ENCODE measurements around the gene PEAK3.

PEAK3 gene

DNA sequence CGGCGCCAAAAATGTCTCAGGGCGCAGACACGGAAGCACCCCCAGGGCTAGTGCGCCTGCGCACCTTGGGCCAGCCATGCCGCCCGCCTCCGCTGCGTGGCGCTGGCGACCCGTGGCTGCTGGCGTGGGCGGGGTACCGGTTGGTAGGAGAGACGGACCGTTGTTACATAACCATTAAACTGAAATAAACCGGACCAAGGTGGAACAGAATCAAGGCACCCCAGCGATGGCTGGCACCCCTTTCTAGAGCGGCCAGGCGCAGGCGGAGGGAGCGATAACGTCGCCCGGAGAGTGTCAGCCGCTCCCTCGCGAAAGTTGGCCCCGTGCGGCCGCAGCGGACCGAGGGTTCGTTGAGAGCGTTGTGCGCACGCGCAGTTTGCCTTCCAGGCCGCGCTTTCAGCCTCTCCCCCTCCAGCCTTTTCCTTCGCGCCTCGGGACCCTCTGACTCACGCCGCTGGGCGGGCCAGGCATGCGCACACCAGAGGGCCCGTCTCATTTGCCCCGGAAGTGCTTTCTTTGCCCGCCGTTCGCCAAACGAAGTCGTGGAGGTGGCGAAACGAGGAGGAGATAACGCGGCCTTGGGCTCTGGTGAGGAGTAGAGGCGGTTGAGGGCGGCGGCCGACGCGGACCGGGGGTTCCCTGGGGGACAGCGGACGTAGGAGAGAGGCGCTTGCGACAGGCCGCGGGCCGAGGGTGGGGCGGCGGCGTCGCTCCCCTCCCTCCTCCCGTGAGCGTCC, 45.5 kb downstream of the PEAK3 start, which contains the start of the genes PLEKHJ1 and SF3A2:
PLEKHJ1 (minus strand) TSS at position 16 of the 737 bp plus-strand sequence. CDS start 81 bp downstream, outside the sequence.
SF3A2 (plus strand) TSS at position 511 of the 737 bp plus-strand sequence. CDS start 6,595 bp downstream, outside the sequence.
- TF ChIP-seq EZH2 (IDR thresholded peaks at IDR 0.05; ENCODE audit: borderline replicate concordance, low read length): no peak
- TF ChIP-seq, protein P1, sequence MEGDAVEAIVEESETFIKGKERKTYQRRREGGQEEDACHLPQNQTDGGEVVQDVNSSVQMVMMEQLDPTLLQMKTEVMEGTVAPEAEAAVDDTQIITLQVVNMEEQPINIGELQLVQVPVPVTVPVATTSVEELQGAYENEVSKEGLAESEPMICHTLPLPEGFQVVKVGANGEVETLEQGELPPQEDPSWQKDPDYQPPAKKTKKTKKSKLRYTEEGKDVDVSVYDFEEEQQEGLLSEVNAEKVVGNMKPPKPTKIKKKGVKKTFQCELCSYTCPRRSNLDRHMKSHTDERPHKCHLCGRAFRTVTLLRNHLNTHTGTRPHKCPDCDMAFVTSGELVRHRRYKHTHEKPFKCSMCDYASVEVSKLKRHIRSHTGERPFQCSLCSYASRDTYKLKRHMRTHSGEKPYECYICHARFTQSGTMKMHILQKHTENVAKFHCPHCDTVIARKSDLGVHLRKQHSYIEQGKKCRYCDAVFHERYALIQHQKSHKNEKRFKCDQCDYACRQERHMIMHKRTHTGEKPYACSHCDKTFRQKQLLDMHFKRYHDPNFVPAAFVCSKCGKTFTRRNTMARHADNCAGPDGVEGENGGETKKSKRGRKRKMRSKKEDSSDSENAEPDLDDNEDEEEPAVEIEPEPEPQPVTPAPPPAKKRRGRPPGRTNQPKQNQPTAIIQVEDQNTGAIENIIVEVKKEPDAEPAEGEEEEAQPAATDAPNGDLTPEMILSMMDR (IDR thresholded peaks at IDR 0.05; ENCODE audit: low read length): peak; percentile 78
- peaks cover 30% of the 10 kb centered on the region for H3K36me3 ChIP-seq (ENCODE audit: insufficient read depth, low read length)
- peak within 1 kb of the TSS; percentile 97 for H3K4me2 ChIP-seq (ENCODE audit: low read length)
- H3K9me2 ChIP-seq (ENCODE audit: low read depth, low read length): no peaks in the 10 kb centered on the region
- H2AFZ ChIP-seq (ENCODE audit: low read length): no peak within 1 kb of the TSS
- H3K9me3 ChIP-seq (ENCODE audit: low read length): no peaks in the 10 kb centered on the region
- H3K4me3 ChIP-seq (ENCODE audit: low read depth, low read length, poor library complexity, severe bottlenecking): peak within 1 kb of the TSS; percentile 94
- no peaks in the 10 kb centered on the region for H4K20me1 ChIP-seq (ENCODE audit: insufficient read depth, low read length)
- no peaks in the 10 kb centered on the region for H3K27me3 ChIP-seq (ENCODE audit: insufficient read depth, low read length)
- H3K27ac ChIP-seq (ENCODE audit: low read depth, low read length, poor library complexity, severe bottlenecking): peak within 1 kb of the TSS; percentile 83
- peak within 1 kb of the TSS; percentile 88 for H3K9ac ChIP-seq (ENCODE audit: low read length)
- H3K4me1 ChIP-seq (ENCODE audit: insufficient read depth, low read length, severe bottlenecking): peaks cover 76% of the 10 kb centered on the region
- no peaks in the 10 kb centered on the region for H3F3A ChIP-seq (ENCODE audit: insufficient read depth, low read length)
- H3K79me2 ChIP-seq (ENCODE audit: insufficient read depth, low read length): peaks cover 57% of the 10 kb centered on the region

DNA sequence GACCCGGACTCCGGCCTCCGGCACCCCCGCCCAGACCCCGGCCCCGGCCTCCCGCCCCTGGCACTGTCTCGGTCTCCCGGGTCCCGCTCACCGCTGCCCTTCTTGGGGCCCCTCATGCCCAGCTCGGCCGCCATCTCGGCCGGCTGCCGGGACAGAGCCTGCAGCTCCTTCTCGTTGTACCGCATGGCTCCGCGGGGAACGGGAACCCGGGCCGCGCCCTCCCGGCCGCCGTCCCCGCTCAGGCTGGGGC, 46.0 kb downstream of the PEAK3 start:
- Histone ChIP-seq H3K9me2 (ENCODE audit: low read depth, low read length) (no peaks in the 10 kb centered on the region), H3K27ac (ENCODE audit: low read depth, low read length, poor library complexity, severe bottlenecking) (no peak overlapping the region), H3K36me3 (ENCODE audit: insufficient read depth, low read length) (peaks cover 30% of the 10 kb centered on the region)

DNA sequence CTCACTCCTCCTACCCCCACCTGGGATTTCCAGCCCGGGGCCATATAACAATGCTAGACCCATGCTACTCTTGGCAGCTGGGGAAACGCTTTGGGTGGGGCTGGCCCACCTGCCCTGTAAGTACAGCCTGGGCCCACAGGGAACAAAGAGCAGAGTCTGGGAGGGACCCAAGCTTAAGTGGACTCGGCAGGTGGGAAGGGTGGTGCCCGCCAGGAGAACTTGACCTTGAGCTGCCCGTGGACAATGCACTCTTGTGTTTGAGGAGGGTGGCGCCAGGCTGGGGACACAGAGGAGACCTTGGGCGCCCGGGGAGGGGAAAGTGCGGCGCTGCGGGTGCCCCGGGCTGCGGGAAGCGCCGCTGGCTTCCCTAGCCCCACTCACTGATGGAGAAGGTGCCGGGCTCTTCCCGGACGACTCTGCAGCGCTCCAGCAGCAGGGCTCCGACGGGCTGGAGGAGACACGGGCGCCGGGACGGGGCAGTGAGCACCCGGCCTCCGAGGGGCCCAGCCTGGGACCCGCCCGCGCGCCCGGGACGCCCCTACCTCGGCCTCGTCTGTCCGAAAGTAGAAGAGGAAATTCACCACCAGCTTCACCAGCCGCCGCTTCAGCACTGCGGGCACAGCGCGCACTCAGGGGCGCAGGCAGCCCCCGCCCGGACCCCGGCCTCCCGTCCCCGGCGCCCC, 46.5 kb downstream of the PEAK3 start:
- Histone ChIP-seq H3K79me2 (ENCODE audit: insufficient read depth, low read length) (peaks cover 47% of the 10 kb centered on the region), H3K4me1 (ENCODE audit: insufficient read depth, low read length, severe bottlenecking) (peaks cover 71% of the 10 kb centered on the region), H3K36me3 (ENCODE audit: insufficient read depth, low read length) (peaks cover 30% of the 10 kb centered on the region), H3K9me2 (ENCODE audit: low read depth, low read length) (no peaks in the 10 kb centered on the region), H3K9ac (ENCODE audit: low read length) (peak overlapping the region; percentile 88), H3K9me3 (ENCODE audit: low read length) (no peaks in the 10 kb centered on the region), H2AFZ (ENCODE audit: low read length) (no peak overlapping the region), H3K27ac (ENCODE audit: low read depth, low read length, poor library complexity, severe bottlenecking) (peak overlapping the region; percentile 83), H3K4me3 (ENCODE audit: low read depth, low read length, poor library complexity, severe bottlenecking) (peak overlapping the region; percentile 94), H3F3A (ENCODE audit: insufficient read depth, low read length) (no peaks in the 10 kb centered on the region), H3K27me3 (ENCODE audit: insufficient read depth, low read length) (no peaks in the 10 kb centered on the region), H3K4me2 (ENCODE audit: low read length) (peak overlapping the region; percentile 97), H4K20me1 (ENCODE audit: insufficient read depth, low read length) (no peaks in the 10 kb centered on the region)
- no peak for TF ChIP-seq EZH2 (IDR thresholded peaks at IDR 0.05; ENCODE audit: borderline replicate concordance, low read length)
- TF ChIP-seq, protein P1 (IDR thresholded peaks at IDR 0.05; ENCODE audit: low read length): no peak

More for the DNA sequence above, 46.0 kb downstream of the PEAK3 start:
- peak overlapping the region; percentile 88 for H3K9ac ChIP-seq (ENCODE audit: low read length)
- peak overlapping the region; percentile 97 for H3K4me2 ChIP-seq (ENCODE audit: low read length)
- no peaks in the 10 kb centered on the region for H3K27me3 ChIP-seq (ENCODE audit: insufficient read depth, low read length)
- H3K9me3 ChIP-seq (ENCODE audit: low read length): no peaks in the 10 kb centered on the region
- no peaks in the 10 kb centered on the region for H3F3A ChIP-seq (ENCODE audit: insufficient read depth, low read length)
- TF ChIP-seq, protein P1 (IDR thresholded peaks at IDR 0.05; ENCODE audit: low read length): no peak
- TF ChIP-seq EZH2 (IDR thresholded peaks at IDR 0.05; ENCODE audit: borderline replicate concordance, low read length): no peak
- H3K4me1 ChIP-seq (ENCODE audit: insufficient read depth, low read length, severe bottlenecking): peaks cover 75% of the 10 kb centered on the region
- H3K4me3 ChIP-seq (ENCODE audit: low read depth, low read length, poor library complexity, severe bottlenecking): peak overlapping the region; percentile 94
- peaks cover 52% of the 10 kb centered on the region for H3K79me2 ChIP-seq (ENCODE audit: insufficient read depth, low read length)
- H4K20me1 ChIP-seq (ENCODE audit: insufficient read depth, low read length): no peaks in the 10 kb centered on the region
- H2AFZ ChIP-seq (ENCODE audit: low read length): no peak overlapping the region

Measured in OCI-LY1 (cell line).